RWPE1 (cell line): Measurements from ENCODE around the gene BTLA.

Experiments used
- CTCF ChIA-PET: fragments of 350-600 bp; sonication (Branson Sonifier 250); formaldehyde crosslinking; extraction: SDS; loops from one replicate; lab custom pipeline; 2021; lab: Yijun Ruan, JAX
- POLR2A ChIA-PET: fragments of 400-600 bp; formaldehyde crosslinking; extraction: SDS; loops from one replicate; lab custom pipeline; 2020; ENCODE audit warnings: antibody characterized with exemption; ENCODE audit not compliant: low non-redundant PET; lab: Yijun Ruan, JAX
- DNase-seq: peaks from one replicate; pipeline ENCODE4 v3.0.0; 2012; ENCODE audit warnings: low spot score
- H3K27ac ChIP-seq: fragments of 450-650 bp; 2 replicates; pipeline ENCODE4 v1.5.1; 2017
- CTCF ChIP-seq: fragments of 450-650 bp; conservative IDR thresholded peaks from 2 replicates; pipeline ENCODE4 v1.5.1; 2017; ENCODE audit warnings: low read depth, mild to moderate bottlenecking

The BTLA gene

DNA sequence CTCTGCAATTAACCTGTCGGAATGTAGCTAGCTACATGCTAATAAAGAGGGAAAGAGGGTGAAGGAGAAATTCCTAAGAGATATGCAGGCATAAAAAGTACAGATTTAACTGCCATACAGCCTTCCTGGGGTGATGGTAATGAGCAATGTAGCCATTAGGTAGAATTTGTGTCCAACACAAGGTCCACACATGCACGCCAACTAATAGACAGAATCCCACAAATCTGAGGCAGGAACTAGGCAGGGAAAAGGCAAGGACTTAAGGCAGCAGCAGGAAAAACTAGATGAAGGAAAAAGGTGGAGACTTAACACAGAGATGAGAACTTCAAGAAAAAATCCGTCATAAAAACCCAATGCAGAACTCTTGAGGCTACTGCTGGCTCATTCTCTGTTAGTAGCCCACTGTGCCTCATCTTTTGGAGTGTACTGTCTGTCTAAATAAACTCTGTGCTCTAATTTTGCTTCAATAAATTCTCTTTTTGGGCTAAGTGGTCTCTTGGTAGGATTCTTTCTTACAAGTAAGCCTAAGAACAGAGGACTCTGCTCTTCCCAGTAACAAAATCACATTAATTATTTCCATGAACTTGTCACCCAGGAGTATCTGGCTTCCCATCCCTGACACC is 81.5 kb downstream of the BTLA start:
- no peak overlapping the region for H3K27ac ChIP-seq
- no peak for DNase-seq
- POLR2A ChIA-PET = no interaction called here
- no peak for TF ChIP-seq CTCF
- CTCF ChIA-PET = no interaction called here

DNA sequence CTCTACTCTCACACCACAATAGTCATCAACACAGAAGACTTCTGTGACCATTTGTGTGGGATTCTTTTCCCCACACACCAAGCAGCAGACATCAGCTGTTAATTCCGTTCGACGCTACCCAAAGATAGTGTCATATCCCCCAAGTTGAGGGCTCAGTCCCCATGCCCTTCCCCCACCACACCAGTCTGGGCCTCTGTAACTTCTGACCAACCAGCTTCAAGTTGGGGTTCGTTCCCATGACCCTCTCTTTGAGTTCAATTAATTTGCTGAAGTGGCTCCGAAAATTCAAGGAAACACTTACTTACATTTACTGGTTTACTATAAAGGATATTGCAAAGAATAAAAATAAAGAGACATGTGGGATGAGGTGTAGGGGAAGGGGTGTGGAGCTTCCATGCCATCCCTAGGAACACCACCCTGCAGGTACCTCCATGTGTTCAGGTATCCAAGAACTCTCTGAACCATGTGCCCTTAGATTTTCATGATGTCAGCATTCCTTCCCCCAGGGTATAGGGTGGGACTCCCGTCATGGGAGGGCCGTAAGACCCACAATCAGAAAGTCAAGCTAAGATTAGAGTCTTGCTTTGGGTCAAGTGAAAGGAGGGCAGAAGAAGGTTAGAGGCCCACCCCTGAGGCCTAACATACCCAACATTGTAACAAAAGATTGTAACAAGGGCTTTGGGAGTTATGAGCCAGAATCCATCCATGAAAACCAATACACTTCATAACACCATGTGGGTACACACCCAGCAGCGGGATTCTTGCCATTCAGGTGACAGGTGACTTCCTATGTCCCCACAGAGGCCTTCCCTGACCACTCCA is 82.7 kb downstream of the BTLA start:
- no peak overlapping the region for H3K27ac ChIP-seq
- POLR2A ChIA-PET = no interaction called here
- CTCF ChIA-PET = no interaction called here
- no peak for DNase-seq
- no peak for TF ChIP-seq CTCF

DNA sequence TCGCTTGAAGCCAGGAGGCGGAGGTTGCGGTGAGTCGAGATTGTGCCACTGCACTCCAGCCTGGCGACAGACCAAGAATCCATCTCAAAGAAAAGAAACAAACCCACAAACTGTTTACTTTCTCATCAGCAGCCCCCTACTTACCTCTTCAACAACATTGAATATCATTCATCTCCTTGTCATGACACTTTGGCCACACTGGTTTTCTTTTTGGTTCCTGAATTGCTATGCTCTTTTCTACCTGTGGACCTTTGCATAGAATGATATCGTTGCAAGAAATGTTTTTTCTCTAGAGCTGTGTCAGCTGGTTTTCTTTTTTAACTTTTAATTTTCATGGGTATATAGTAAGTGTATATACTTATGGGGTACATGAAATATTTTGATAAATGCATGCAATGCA is 83.9 kb downstream of the BTLA start:
- ChIA-PET CTCF (no interaction called here), POLR2A (no interaction called here)
- no peak overlapping the region for H3K27ac ChIP-seq
- DNase-seq = no peak
- TF ChIP-seq CTCF = no peak
